HK-2 (cell line): Measurements from ENCODE around the gene PALB2.
"Not testable (repeated sequence)": the region's sequence is repeated elsewhere in the genome, so short reads cannot be mapped to it uniquely, and the experiment has no call there.

Experiments used
- DNase-seq: peaks from one replicate; pipeline ENCODE4 v3.0.0-alpha.2; 2018; ENCODE audit not compliant: unreplicated experiment

PALB2 gene

DNA sequence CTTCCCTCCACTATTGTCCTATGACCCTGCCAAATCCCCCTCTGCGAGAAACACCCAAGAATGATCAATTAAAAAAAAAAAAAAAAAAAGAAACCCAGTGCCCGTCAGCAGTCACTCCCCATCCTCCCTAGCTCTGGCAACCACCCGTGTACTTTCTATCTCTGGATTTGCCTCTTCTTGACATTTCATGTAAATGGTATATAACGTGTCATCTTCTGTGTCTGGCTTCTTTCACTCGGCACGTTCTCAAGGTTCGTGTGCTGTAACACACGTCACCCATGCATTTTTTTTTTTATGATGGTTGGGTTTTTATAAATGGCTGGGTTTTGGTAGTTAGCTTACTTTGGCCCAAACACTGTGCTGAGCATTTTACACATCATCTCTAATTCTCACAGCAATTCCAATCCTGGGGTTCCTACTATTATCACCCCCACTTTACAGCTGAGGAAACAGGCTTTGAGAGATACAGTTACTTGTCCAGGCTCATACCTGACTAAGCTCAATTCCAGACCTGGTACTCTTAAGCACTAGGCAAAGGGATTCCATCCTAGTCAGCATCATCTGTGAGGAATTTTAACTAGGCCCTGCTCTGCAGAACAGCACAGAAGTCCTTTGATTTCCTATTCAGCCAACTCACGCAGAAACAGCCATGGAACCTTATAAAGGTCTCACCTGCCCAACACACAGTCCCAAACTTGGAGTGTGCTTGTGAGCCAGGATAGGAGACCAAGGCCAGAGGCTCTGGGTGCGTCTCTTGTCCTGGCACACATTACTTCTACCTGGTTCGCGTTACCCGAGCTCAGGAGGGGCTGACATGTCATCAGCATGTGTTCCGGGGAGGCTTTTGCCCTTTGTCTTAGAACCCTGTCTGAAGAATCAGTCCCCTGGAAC lies 56.7 kb downstream of the PALB2 start:
- no peak for DNase-seq

DNA sequence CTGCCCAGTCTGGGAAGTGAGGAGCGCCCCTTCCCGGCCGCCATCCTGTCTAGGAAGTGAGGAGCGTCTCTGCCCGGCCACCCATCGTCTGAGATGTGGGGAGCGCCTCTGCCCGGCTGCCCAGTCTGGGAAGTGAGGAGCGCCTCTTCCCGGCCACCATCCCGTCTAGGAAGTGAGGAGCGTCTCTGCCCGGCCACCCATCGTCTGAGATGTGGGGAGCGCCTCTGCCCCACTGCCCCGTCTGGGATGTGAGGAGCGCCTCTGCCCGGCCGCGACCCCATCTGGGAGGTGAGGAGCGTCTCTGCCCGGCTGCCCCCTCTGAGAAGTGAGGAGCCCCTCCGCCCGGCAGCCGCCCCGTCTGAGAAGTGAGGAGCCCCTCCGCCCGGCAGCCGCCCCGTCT lies 57.8 kb downstream of the PALB2 start:
- DNase-seq = not testable (repeated sequence)

GRCh38 chr16:23581764-23582163 lies 59.3 kb downstream of the PALB2 start:
- no peak for DNase-seq

- no peak for DNase-seq
These were observed 60.7 kb downstream of the PALB2 start for GRCh38 chr16:23580391-23580790.

- no peak for DNase-seq
These were observed 61.7 kb downstream of the PALB2 start for GRCh38 chr16:23579371-23579770.

DNA sequence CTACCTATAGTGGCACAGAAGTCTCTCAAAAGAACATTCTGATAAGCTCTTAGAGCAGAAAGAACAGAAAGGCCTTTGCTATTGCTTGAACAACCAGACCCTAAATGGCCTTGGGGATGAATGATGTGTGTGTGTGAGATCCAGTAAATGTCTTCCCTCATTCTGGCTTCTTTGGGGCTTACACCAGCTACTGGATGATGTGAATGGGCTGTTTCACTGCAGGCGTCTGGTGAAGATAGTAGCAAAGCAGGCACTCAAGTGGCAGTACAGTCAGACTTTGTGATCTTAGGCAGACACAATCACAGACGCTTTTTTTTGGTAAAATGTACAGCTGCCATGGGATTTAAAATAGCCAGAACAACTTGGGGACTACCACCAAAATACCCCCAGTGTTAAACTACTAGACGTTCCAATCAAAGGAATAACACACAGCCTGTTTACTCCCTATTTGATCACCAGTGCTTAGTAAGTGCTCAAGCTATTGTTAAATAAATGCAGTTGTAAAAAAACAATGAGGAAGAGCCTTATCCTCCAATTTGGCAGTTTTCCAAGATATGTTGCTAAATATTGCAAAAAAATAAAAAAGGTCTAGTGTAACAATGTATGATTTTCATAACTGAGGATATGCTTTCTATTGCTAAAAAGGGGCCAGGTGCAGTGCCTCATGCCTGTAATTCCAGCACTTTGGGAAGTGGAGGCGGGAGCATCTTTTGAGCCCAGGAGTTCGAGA lies 62.8 kb downstream of the PALB2 start:
- no peak for DNase-seq

- no peak for DNase-seq
These were observed 63.6 kb downstream of the PALB2 start for GRCh38 chr16:23577493-23577892.

DNA sequence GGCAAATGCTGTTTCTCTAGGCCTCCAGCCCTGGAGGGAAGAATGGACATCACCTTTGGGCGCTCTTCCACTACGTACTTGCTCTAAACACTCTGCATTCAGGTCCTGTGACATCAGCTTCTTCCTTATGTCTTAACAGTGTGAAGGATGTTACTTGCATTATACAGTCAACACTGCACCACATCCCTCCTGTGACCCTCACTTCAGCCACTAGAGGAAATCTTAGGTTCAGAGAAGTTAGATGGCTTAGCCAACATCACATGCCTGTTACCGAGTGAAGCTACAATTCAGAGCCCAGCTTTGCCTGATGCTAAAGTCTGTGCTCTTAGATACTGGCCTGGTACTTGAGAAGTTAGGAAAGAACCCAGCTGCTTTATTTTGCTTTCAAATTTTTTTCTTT lies 65.3 kb downstream of the PALB2 start:
- DNase-seq = no peak

- no peak for DNase-seq
These were observed 67.3 kb downstream of the PALB2 start for GRCh38 chr16:23573817-23574216.

DNA sequence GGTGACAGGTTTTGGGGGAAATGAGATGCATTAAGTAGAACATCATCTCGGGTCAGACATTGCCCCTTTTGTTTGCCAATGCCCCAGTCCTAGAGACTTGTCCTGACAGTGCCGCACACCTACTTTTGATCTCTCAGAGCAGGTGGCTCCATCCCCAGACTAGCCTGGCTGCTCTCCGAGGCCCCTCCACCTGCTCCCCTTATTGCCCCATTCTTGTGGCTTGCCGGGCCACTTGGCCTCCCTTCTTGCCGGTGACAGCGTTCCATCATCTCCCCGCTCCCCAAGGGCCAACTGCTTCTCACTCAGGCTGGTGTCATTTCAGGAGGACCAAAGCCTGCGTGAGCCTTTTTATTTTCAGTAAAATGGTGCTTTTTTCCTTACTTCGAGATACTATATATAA lies 68.7 kb downstream of the PALB2 start:
- no peak for DNase-seq

- no peak for DNase-seq
These were observed 69.2 kb downstream of the PALB2 start for GRCh38 chr16:23571895-23572294.

GRCh38 chr16:23570992-23571632 lies 70.0 kb downstream of the PALB2 start:
- no peak for DNase-seq

GRCh38 chr16:23567602-23568001 lies 73.5 kb downstream of the PALB2 start:
- no peak for DNase-seq

DNA sequence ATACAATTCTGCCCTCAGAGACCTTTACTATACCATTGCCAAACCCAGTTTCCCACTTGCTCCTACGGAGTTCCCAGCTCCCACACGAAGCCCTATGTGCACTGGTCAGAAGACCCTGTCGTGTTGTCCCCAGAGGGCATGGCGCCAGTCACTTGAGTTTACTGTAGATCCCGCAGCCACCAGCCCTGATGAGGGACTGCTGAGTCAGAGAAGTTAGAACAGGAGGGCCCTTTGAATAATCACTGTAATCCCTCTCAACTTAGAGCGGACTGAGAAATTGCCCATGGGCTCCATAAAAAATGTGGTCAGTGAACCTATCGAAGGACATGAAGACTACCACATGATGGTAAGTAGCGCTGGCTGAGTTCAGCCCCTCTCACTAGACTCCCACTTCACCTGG lies 74.4 kb downstream of the PALB2 start:
- no peak for DNase-seq

DNA sequence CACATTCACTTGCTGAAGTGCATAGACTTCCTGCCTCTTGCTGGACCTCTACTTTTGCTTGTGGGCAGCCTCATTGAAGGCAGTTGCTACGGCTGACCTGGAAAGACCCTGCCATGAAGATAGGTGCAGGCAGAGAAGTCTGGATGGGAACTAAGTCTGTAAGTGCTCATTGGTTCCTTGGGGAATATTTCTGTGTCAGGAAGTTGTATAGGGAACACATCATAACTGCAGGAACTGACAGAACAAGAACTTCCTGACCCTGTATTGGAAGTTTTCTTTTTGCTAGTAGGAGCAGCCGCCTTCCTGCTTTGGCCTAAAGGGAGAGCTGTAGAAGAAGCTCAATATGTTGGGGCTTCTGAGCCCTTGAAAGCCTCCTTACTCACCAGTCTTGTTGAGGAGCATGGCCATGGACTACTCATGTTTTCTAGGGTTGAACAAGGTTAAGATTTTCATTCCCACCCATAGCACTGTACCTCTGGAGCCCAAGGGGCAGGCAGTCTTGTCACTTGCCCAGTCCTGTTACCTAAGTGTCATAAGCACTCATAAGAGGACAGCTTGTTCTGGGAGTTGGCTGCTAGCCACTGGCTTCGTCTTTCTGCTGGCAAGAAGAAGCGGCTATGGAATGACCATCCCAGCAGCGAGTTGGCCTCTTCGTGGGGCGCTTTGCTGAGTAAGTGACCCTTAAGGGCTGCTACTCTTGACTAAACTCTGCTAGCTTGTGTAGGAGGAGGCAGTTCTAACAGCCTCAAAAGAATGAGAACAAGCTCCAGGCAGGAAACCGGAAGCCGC lies 76.3 kb downstream of the PALB2 start:
- no peak for DNase-seq

- no peak for DNase-seq
These were observed 77.9 kb downstream of the PALB2 start for GRCh38 chr16:23563186-23563585.

GRCh38 chr16:23562505-23562904 lies 78.6 kb downstream of the PALB2 start:
- DNase-seq = no peak

DNA sequence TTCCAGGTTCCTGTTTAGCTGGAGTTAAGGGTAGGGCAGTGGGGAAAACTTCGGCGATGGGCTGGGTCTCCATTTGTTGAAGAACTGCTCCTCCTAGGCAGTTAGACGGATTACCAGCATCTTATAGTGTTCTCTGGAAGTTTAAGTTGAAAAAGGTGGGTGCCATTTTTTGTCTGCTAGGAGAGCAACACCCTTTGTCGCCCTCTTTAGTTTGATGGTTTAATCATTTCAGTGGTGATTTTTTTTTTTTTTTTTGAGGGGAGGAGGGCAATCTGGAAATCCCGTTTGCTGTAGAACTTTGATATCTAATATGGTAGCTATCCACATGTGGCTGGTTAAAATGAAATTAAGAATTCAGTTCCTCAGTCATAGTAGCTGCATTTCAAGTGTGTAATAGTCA lies 79.5 kb downstream of the PALB2 start:
- DNase-seq = no peak

- DNase-seq = no peak
These were observed 83.1 kb downstream of the PALB2 start for GRCh38 chr16:23557779-23558702.

DNA sequence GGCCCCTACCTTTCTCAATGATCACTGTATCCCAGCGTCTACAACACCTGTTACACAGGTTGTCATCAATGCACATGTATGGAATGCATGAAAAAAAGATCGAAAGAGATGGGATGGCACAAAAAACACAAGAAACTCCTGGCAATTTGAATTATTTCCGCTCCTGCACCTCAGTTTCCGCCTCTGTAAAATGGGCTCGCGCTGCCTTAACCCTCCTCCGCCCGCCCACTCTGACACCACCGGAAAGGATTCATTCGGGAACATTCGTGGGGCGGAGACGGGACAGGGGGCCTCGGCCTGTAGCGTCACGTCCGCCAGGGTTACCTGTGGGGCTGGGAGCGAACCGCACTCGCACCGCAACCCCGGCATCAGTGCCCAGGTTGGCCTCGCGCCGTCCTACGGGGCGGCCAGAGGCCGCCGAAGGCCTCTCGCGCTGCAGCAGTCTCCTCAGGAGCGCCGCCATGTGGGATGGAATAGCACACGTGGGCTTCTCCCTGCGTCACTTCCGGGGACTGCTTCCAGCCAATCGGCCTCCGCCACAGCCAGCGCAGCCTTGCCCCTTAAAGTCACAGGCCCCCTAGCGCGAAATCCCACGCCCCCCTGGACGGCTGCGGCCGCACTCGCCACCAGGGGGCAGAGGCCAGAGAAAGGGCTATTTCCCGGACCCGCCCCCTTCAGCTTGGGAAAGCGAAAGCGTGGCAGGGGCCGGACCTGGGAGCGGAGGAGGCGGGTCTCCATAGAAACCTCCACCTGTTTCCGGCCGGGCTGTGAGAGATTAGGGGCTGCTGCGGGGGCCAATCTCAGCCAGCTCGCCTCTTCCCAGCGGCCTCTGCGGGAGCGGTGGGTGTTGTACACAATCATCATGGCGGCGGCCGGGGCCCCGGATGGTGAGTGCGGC lies 84.0 kb downstream of the PALB2 start, which contains the start of the genes EARS2 and UBFD1:
Gene EARS2 (minus strand): TSS at position 470 of the 898 bp plus-strand sequence. CDS start 7 bp downstream, at position 463.
Gene UBFD1 (plus strand): TSS at position 847 of the 898 bp plus-strand sequence. CDS start 16 bp downstream, at position 863.
- DNase-seq = peak; percentile 96
